GM18508 (cell line): ENCODE results near the gene SEMA4C.
"Not testable (repeated sequence)": the region's sequence is repeated elsewhere in the genome, so short reads cannot be mapped to it uniquely, and the experiment has no call there.

ENCODE experiments used
- ATAC-seq: cut with Tn5 transposase; IDR thresholded peaks from one replicate; pipeline ENCODE4 v1.9.1; 2021; ENCODE audit warnings: moderate number of reproducible peaks; ENCODE audit not compliant: insufficient read depth, unreplicated experiment

SEMA4C gene

DNA sequence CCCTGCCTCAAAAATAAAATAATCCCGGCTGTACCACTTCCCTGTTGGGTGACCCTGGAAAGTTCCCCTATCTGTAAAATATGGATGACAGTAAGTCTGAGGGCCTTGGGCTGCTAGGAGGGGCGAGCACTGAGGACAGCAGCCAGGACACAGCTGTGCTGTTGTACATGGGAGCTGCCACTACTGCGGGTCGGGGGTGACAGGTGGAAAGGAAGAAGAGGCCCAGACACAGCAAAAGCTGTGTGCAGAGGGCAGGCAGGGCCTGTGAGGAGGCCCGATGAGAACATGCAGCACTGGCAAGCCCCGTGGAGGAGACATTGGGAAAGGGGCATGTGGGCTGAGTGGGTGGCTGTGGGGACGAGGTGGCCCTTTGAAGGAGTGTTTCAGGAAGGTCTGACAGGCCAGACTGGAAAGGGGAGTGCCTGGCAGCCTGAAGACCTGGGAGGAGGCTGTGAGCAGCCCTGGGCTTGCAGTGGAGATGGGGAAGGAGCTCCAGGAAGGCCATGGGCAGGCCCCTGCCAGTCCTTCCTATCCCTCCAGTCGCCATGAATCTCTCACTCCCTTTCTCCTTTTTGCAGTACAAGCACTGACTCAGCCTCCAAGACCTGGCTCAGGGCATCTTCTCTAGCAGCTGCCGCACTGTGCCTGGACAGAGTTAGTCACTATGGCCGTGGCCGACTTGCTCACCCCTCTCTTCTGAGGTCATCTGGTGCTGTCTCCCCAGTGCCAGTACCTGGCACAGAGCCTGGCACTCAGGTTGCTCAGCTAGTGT lies 28.9 kb upstream of the SEMA4C start:
- ATAC-seq = no peak

GRCh38 chr2:96898135-96898505 lies 28.2 kb upstream of the SEMA4C start:
- ATAC-seq = no peak

DNA sequence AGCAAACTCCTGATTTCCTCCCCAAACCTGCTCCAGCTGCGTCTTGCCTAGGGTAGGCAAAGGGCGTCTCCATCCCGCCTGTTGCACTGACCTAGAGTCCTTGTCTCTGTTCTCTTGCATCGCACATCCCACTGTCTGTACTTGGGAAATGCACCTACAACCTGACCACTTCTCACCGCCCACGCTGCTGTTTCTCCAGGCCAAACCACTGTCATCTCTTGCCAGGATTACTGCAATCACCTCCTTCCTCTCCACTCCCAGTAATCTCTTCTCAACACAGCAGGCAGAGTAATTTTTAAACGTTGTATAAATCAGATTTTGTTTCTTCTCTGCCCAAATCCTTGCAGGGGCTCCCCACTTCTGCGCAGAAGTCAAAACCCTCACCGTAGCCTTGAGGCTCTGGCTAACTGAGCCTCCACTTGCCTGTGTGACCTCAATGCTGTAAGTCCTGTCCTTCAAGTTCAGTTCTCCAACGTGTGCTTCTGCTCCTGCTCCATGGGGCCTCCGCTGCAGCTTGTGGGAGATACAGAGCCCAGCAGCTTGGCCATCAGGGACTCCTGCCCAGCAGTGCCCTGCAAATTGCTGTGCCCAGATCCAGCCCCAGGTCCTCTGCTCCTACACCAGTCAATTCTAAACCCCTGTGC lies 27.7 kb upstream of the SEMA4C start:
- ATAC-seq = no peak

GRCh38 chr2:96895746-96896651 lies 26.1 kb upstream of the SEMA4C start:
- ATAC-seq = no peak

- no peak for ATAC-seq
These were observed 25.3 kb upstream of the SEMA4C start for GRCh38 chr2:96895032-96895745.

- ATAC-seq = no peak
These were observed 24.3 kb upstream of the SEMA4C start for GRCh38 chr2:96894151-96894531.

DNA sequence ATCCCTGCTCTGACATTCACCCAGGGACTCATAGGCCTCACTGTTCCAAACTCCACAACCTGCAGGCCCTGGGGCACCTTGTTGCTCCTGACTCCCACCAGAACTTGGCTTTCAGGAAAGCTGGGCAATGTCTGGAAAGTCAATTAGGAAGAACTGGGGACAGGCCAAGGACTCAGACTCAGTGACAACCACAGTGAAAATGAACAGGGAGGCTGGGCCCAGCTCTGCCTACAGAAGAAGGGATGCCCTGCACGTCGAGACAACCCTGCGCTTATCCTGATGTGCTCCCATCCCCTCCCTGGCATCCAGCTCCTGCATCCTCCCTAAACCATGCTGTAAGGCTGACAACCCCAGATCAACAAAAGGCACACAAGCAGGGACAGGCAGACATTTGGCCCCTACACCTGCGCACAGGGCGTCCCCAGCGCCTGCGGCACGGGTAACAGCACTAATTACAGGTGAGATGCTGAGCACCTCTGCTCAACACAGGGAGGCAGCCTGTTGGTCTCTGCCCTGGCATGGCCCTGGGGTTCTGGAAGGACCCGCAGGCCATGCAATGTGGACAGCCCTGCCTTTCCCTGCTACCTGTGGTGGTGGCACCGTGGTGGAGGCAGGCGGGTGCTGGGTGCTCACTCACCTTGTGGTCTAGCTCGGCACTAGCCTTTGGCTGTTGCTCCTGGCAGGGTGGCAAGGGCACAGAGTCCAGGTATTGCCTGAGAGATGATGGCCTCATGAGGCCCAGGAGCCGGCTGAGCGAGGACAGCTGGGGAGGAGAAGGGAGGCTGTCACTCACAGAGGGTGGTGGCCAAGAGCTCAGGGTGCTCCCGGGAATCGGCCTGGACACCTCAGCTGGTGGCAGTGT lies 23.6 kb upstream of the SEMA4C start:
- ATAC-seq = no peak

DNA sequence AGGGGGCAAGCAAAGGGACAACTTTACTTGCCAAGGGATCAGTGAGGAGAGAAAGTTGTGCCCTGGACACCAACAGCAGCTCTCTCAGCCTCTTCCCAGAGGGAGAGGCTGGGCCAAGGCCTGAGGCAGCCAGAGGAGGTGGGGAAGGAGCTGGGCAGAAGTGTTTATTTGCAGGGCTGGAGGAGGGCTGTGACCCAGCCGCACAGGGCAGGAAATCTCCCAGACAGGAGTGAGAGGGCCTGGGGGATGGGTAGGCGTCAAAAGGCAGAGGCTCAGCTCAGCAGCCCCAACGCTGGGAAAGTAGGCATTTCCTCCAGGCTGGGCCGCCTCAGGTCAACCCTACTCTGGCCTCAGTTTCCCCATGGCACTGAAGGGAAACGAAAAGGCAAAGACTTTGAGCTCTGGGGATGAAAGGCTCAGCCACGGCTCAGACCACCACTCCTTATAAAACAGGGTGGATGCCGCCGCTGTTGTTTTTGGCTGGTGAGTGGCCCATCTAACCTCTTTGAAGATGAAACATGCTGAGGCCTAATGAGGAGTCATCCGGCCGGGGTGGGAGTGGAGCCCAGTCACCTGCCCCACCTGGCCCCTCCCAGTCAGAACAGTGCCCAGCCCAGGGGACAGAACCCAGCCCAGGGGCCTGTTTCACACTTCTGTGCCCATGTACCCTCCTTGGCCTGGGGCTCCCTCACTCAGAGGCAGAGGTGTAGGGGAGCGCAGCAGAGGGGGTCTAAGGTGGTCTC lies 21.9 kb upstream of the SEMA4C start:
- ATAC-seq = no peak

GRCh38 chr2:96890726-96891385 lies 21.0 kb upstream of the SEMA4C start:
- ATAC-seq = no peak

DNA sequence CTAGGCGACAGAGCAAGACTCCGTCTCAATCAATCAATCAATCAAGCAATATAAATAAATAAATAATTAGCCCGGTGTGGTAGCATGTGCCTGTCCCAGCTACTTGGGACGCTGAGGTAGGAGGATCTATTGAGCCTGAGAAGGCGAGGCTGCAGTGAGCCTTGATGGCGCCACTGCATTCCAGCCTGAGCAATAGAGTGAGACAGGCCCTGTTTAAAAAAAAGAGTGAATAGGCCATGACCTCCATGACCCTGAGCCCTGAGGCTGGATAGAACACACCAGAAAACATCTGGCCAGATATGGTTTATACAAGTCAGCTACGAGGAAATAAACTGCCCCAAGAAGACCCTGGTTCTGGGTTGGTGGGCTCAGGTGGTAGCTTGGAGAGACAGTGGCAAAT lies 20.4 kb upstream of the SEMA4C start:
- ATAC-seq = no peak

DNA sequence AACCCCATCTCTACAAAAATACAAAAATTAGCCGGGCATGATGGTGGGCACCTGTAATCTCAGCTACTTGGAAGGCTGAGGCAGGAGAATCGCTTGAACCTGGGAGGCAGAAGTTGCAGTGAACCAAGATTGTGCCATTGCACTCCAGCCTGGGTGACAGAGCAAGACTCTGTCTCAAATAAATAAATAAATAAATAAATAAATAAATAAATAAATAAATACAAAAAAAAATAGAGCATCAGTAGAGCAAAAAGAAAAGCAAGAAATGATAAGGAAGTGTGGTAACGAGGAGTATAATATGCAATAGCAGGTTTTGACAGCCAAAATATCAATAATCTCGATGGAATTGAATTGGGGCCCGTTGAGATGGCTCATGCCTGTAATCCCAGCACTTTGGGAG lies 19.6 kb upstream of the SEMA4C start:
- ATAC-seq = not testable (repeated sequence)

GRCh38 chr2:96888072-96889011 lies 18.5 kb upstream of the SEMA4C start:
- ATAC-seq = no peak

GRCh38 chr2:96887493-96888012 lies 17.7 kb upstream of the SEMA4C start:
- no peak for ATAC-seq

GRCh38 chr2:96885432-96886347 lies 15.8 kb upstream of the SEMA4C start:
- ATAC-seq = no peak

DNA sequence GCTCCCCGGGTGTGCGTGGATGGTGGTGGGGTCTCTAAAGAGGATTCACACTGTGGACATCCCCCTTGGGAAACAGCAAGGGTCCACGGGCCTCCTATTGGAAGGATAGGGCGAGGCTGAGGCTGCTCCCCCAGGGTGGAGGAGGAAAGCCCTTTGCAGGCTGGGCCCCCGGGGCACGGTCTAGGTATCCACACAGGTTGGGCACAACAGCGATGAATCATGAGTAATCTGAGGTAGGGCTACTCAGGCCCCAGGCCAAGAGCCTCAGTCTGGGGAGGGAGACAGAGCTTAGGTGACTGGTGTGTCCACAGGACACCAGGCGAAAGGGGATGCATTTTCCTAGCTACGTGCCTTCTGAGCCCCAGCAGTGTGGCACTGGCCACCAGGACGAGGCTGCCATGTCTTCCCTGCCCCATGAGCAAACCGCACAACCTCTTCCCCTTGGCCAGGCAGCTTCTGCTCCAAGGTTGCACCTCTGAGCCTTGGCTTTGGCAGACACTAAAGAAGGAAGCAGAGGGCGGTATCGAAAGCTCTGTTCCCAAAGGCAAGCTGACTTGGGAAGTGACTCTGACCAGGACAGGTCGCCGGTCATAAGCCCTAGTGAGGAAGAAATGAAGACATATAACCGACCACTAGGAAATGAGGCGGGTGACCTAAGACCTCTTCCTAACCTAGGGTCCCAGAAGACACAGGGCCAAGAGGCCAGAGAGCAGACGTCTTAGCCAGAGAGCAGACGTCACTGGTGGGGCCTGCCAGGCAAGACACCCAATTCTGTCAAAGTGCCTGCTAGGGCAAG lies 14.6 kb upstream of the SEMA4C start:
- ATAC-seq = no peak
